Hair follicular keratinocyte (primary cell): ENCODE data around the gene PPM1J. TPM values are rescaled to one million over a fixed set of nuclear protein-coding genes. Genes with fewer than 3 reads are reported as not detected.

Experiments
- total RNA-seq: library from RNA; depleted of rRNA; stranded (reverse); fragments of >200 nt; gene quantifications from 2 replicates; pipeline ENCODE4 v1.2.3, GENCODE V29; 2015

The PPM1J gene, protein sequence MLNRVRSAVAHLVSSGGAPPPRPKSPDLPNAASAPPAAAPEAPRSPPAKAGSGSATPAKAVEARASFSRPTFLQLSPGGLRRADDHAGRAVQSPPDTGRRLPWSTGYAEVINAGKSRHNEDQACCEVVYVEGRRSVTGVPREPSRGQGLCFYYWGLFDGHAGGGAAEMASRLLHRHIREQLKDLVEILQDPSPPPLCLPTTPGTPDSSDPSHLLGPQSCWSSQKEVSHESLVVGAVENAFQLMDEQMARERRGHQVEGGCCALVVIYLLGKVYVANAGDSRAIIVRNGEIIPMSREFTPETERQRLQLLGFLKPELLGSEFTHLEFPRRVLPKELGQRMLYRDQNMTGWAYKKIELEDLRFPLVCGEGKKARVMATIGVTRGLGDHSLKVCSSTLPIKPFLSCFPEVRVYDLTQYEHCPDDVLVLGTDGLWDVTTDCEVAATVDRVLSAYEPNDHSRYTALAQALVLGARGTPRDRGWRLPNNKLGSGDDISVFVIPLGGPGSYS
- total RNA-seq: 6.6 and 18.3 TPM in 2 replicates

DNA sequence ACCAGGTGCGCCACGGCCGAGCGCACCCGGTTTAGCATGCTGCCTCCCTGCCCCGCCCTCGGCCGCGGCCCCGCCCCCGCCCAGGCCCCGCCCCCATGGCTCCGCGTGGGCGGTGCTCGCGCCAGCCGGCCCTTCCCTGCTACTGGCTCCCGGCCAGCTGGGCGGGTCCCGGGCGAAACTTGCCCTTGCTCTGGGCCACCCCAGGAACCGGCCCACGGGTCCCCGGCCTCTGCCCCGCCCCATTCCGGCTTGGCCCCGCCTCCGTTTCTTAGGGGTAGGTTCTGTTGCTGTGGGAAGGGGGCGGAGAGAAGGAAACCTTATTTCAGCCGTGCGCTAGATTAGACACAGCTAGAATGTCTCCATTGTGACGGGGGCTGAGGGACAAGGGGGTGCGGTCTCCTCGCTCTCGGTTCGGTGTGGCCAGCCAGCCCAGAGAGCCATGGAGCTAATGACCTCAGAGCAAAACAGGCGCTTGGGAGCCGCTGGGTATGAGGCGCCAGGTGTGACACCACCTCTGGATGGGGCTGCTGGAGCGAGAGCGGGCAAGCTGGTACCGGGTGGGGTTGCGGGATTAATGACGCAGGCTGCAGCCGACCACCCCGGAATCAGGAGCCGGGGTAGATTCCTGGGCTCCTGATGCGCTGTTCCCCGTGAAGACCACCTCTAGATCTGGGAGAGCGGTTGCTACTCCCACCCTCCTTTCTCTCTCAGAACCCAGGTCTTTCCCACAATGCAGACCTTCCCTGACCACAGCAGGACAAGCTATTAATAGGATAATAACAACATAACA is at the start of gene PPM1J:
Gene PPM1J, minus strand, starts transcription at position 69 of the 790 bp plus-strand sequence. Its CDS starts 31 bp downstream, at position 38.

DNA sequence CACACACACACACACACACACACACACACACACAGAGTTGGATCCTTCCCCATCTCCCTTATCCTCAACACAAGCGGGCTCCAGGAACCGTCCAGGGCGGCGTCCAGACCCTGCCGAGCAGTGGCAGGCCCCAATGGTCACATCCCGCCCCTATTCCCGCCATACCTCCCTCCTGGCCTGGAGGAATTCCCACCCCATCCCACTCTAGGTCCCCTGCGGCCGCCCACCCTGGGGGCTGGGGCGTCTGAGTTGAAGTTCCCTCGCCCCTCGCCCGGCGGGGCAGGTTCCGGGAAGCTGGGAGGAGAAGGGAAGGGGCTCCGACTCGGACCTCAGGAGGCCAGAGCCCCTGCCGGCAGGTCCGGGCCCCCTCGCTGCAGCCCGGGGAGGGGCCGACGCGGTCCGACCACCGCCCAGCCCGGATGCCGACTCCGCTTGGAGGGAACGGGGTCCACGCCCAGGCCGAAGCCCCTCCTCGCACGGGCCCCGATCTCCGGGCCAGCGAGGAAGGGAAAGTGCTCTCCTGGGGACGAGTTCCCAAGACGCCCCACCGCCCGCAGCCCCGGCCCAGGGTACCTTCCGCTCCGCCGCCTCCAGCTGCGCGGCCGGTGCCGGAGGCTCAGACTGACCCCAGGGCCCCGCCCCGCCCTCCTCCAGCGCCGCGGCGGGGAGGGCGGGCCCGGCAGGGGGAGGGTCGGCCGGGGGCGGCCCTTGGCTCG is 8.5 kb downstream of the PPM1J start, which contains the start of gene RHOC:
Gene RHOC, minus strand, starts transcription at position 623 of the 716 bp plus-strand sequence. CDS start 3,328 bp downstream, outside the sequence.

DNA sequence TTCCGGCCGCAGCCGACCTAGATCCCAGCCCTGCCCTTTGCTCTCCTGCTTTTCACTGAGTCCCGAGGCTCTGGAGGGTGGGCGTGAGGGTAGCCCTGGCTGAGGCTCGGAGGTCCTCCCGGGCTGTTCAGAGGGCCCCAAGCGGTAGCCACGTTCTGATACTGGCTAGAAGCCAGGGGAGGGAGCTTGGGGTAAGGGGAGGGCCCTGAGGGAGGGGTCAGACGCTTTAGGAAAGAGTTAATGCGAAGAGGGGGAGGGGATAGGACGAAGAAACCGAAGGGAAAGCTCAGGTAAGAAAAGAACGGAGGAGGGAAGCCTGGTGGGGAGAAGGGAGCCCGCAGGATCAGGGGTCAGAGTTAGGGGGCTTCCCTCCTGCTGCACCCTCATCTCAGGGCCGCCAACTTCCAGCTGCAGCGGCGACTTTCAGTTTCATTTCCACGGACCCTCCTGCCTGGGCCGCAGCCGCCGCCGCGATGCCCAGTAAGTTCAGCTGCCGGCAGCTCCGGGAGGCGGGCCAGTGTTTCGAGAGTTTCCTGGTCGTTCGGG is 40.6 kb downstream of the PPM1J start, which contains the start of gene MOV10:
Gene MOV10, plus strand, starts transcription at position 220 of the 546 bp plus-strand sequence. Its CDS starts 254 bp downstream, at position 474.

Other genes with a start within 250 kb of the PPM1J start
- gene WNT2B, start 206.4 kb downstream of the PPM1J start, total RNA-seq: 0.30 and 0.78 TPM in 2 replicates
- gene ST7L, start 96.2 kb downstream of the PPM1J start, total RNA-seq: 9.7 and 10.6 TPM in 2 replicates
- gene CAPZA1, start 95.5 kb downstream of the PPM1J start, total RNA-seq: 230 and 261 TPM in 2 replicates
- 27.7 and 33.0 TPM in 2 replicates for gene MOV10, start 40.7 kb downstream of the PPM1J start, total RNA-seq
- 586 and 639 TPM in 2 replicates for gene RHOC, start 8.2 kb downstream of the PPM1J start, total RNA-seq
- gene SLC16A1, start 240.9 kb upstream of the PPM1J start, total RNA-seq: 176 and 195 TPM in 2 replicates